ENCODE data around the gene NAGS. TPM values are rescaled to one million over a fixed set of nuclear protein-coding genes. Genes with fewer than 3 reads are reported as not detected.
A peak's percentile ranks its signal among the peaks of the same experiment; 100 is the strongest.

Gene NAGS
- total RNA-seq, 1 donor from 2014 or later = 0.93 TPM

DNA sequence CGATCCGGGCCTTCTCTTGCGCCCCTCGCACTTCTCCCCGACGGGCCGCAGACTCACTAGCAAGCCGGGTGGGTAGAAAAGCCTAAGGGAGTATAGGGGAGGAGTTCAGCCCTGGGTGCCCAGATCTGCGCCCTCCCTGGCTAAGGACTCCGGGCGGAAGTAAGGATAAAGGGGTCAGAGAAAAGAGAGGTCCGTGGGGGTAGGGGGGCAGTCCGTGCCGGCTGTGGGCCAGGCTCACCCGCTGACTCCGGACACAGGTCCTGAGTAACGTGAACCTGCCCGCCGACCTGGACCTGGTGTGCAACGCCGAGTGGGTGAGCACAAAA is 1.8 kb downstream of the NAGS start:
- H3K27me3 Mint-ChIP-seq (ENCODE audit: low read depth) = peaks cover 65% of the 10 kb centered on the region
- H3K4me1 Mint-ChIP-seq = peaks cover 17% of the 10 kb centered on the region

DNA sequence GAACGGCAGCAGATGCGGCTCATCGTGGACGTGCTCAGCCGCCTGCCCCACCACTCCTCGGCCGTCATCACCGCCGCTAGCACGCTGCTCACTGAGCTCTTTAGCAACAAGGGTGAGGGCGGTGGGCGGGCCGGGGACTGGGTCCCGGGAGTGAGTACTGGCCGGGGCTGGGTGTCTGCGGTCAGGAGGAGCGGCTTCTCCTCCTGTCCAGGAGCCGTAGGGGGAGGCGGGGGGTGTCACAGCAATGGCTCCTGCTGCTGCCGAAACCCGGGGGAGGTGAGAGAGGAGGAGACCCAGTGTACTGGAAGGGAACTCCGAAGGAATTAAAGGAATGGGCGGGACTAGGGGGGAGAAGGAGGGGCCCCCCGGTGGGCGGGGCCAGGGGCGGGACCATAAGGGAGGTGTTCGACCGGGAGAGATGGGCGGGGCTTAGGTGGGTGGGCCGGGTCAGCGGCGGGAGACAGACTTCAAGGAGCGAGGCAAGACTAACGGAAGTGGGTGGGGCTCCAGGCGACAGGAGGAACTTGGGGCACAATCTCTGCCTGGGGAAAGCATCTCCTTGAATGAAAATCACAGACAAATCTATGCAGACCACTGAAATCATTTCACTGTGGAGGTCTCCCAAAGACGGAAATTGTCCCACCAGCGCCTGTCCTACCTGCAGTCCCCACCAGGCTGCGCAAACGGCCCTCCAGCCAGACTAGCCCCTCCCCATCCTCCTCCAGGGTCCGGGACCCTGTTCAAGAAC is 2.4 kb downstream of the NAGS start:
- DNase-seq (ENCODE audit: low read depth, low spot score) = peak; percentile 87
- Mint-ChIP-seq H3K9me3 (no peaks in the 10 kb centered on the region), H3K4me1 (peaks cover 17% of the 10 kb centered on the region), H3K27ac (ENCODE audit: unreplicated experiment) (peak overlapping the region; percentile 62), H3K36me3 (ENCODE audit: low read depth) (no peaks in the 10 kb centered on the region), H3K27me3 (ENCODE audit: low read depth) (peaks cover 60% of the 10 kb centered on the region), H3K4me3 (peak overlapping the region; percentile 94)
- TF ChIP-seq, protein P1, sequence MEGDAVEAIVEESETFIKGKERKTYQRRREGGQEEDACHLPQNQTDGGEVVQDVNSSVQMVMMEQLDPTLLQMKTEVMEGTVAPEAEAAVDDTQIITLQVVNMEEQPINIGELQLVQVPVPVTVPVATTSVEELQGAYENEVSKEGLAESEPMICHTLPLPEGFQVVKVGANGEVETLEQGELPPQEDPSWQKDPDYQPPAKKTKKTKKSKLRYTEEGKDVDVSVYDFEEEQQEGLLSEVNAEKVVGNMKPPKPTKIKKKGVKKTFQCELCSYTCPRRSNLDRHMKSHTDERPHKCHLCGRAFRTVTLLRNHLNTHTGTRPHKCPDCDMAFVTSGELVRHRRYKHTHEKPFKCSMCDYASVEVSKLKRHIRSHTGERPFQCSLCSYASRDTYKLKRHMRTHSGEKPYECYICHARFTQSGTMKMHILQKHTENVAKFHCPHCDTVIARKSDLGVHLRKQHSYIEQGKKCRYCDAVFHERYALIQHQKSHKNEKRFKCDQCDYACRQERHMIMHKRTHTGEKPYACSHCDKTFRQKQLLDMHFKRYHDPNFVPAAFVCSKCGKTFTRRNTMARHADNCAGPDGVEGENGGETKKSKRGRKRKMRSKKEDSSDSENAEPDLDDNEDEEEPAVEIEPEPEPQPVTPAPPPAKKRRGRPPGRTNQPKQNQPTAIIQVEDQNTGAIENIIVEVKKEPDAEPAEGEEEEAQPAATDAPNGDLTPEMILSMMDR (conservative IDR thresholded peaks at IDR 0.05) = peak; percentile 78

More for the DNA sequence above, 1.8 kb downstream of the NAGS start:
- H3K36me3 Mint-ChIP-seq (ENCODE audit: low read depth) = no peaks in the 10 kb centered on the region
- TF ChIP-seq, protein P1 (conservative IDR thresholded peaks at IDR 0.05) = no peak
- DNase-seq (ENCODE audit: low read depth, low spot score) = peak; percentile 23
- H3K9me3 Mint-ChIP-seq = no peaks in the 10 kb centered on the region
- no peak overlapping the region for H3K27ac Mint-ChIP-seq (ENCODE audit: unreplicated experiment)
- peak overlapping the region; percentile 94 for H3K4me3 Mint-ChIP-seq

DNA sequence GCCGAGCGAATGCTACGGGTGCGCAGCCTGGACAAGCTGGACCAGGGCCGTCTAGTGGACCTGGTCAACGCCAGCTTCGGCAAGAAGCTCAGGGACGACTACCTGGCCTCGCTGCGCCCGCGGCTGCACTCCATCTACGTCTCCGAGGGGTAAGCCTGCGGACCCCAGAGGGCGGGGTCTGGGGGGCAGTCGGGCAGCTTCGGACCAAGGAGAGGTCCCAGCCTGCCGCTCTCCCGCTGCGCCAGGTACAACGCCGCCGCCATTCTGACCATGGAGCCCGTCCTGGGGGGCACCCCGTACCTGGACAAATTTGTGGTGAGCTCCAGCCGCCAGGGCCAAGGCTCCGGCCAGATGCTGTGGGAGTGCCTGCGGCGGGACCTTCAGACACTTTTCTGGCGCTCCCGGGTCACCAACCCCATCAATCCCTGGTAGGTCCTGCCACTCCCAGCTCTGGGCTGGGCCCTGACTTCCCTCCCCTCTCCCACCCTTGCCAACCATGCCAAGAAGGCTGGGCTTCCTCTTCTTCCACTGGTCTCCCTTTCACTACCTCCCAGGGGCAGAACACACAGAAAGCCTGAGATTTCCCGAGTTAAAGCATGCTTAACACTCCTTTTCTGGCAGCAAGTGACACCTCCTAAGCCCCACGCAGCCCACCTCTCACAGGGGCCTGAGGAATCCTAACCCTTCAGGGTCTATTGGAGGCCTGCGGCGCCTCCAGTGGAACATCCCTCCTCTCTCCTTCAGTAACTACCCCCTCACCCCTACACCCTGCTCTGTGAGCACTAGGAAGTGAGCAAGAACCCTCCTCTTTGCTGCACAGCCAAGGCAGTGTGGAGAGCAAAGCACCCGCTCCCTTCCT is 3.2 kb downstream of the NAGS start:
- H3K36me3 Mint-ChIP-seq (ENCODE audit: low read depth) = no peaks in the 10 kb centered on the region
- peaks cover 52% of the 10 kb centered on the region for H3K27me3 Mint-ChIP-seq (ENCODE audit: low read depth)
- peaks cover 17% of the 10 kb centered on the region for H3K4me1 Mint-ChIP-seq
- peak overlapping the region; percentile 94 for H3K4me3 Mint-ChIP-seq
- TF ChIP-seq, protein P1 (conservative IDR thresholded peaks at IDR 0.05) = peak; percentile 34
- H3K27ac Mint-ChIP-seq (ENCODE audit: unreplicated experiment) = peak overlapping the region; percentile 62
- DNase-seq (ENCODE audit: low read depth, low spot score) = no peak
- H3K9me3 Mint-ChIP-seq = no peaks in the 10 kb centered on the region

DNA sequence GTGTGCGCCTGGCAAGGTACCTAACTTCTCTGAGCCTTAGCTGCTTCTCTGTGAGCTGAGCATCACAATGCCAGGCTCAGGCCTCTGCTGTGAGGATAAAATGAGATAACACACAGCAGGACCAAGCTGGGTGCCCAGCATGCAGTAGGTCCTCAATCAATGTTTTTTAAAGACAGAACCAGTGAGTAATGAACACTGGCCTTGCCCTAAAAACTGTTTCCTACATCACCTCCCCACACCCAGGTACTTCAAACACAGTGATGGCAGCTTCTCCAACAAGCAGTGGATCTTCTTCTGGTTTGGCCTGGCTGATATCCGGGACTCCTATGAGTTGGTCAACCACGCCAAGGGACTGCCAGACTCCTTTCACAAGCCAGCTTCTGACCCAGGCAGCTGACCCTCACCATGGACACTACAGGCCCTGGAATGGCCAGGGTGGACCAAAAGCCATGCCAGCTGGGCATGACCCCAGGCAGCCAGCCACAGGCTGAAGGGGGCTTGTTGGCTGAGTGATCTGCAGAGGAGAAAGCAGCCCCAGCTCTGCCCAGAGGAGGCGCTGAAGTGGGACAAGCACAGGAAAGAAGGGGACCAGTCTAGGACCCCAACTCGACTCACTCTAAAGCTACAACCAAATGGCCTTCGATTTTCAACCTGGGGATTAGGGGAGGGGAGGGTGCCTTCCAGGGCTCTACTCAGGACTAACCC is 3.9 kb downstream of the NAGS start:
- Mint-ChIP-seq H3K4me3 (peak overlapping the region; percentile 94), H3K36me3 (ENCODE audit: low read depth) (no peaks in the 10 kb centered on the region), H3K4me1 (peaks cover 18% of the 10 kb centered on the region), H3K27ac (ENCODE audit: unreplicated experiment) (peak overlapping the region; percentile 50), H3K27me3 (ENCODE audit: low read depth) (peaks cover 46% of the 10 kb centered on the region), H3K9me3 (no peaks in the 10 kb centered on the region)
- TF ChIP-seq, protein P1 (conservative IDR thresholded peaks at IDR 0.05) = no peak
- no peak for DNase-seq (ENCODE audit: low read depth, low spot score)

DNA sequence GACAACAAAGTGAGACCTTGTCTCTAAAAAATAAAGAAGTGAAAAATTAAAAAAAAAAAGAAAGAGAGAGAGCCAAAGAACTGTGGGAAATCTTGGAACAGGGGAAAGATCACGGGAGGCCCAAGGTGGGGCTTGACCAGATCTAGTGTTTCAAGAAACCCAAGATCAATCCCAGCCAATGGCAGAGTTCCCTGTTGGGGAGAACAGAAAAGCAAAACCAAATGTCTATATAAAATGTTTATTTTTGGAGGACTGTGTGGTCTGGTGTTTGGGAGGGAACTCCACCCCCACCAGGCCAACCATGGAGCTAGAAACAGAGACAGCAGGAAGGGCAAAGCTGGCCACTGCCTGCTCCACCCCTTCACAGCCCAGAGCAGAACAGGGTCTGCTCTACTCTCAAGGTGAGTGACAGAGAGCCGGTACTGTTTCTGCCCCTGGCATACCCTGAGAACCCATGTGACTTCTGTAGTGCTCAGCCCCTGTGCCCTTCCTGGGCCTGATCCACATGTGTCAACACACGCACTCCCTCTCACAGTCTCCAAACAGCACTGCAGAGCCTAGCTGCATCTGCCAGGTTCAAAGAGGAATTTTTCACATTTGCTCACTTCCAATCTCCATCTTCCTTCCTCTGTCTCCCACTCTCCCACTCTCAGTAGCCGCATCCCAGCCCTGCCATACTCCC is 6.7 kb downstream of the NAGS start:
- Mint-ChIP-seq H3K36me3 (ENCODE audit: low read depth) (peaks cover 2% of the 10 kb centered on the region), H3K4me1 (peaks cover 34% of the 10 kb centered on the region), H3K27me3 (ENCODE audit: low read depth) (peaks cover 20% of the 10 kb centered on the region), H3K4me3 (peak overlapping the region; percentile 77), H3K9me3 (no peaks in the 10 kb centered on the region), H3K27ac (ENCODE audit: unreplicated experiment) (peak overlapping the region; percentile 85)
- TF ChIP-seq, protein P1 (conservative IDR thresholded peaks at IDR 0.05) = no peak
- no peak for DNase-seq (ENCODE audit: low read depth, low spot score)

All from neural crest cell (in vitro differentiated cells).